WTC11 (cell line): ENCODE data around the gene TMTC1. TPM values are rescaled to one million over a fixed set of nuclear protein-coding genes. Genes with fewer than 3 reads are reported as not detected.
A peak's percentile ranks its signal among the peaks of the same experiment; 100 is the strongest.

Experiments used
- ATAC-seq: fragments of 200-7000 bp; cut with Tn5 transposase; 2 replicates; pipeline ENCODE4 v1.10.0; 2021; ENCODE audit warnings: mild to moderate bottlenecking, moderate library complexity
- CTCF ChIA-PET: fragments of 300-600 bp; sonication (Branson Sonifier 250); formaldehyde crosslinking; loops from one replicate; lab custom pipeline; 2021; ENCODE audit warnings: antibody characterized with exemption; lab: Charles Lee
- POLR2A ChIA-PET: fragments of 350-600 bp; sonication (Branson Sonifier 250); formaldehyde crosslinking; loops from one replicate; lab custom pipeline; 2021; ENCODE audit warnings: antibody characterized with exemption; lab: Charles Lee
- DNase-seq: peaks from one replicate; pipeline ENCODE4 v3.0.0; 2021; ENCODE audit warnings: low spot score
- H3K27ac Mint-ChIP-seq: 2 replicates; pipeline ENCODE4 v1.8.0; 2021; ENCODE audit warnings: mixed read lengths
- H3K27me3 Mint-ChIP-seq: 2 replicates; pipeline ENCODE4 v1.8.0; 2021; ENCODE audit warnings: low read depth, mild to moderate bottlenecking, moderate library complexity, mixed read lengths
- H3K36me3 Mint-ChIP-seq: 2 replicates; pipeline ENCODE4 v1.8.0; 2021; ENCODE audit warnings: mixed read lengths
- H3K4me1 Mint-ChIP-seq: 2 replicates; pipeline ENCODE4 v1.8.0; 2022; ENCODE audit warnings: mixed read lengths
- H3K4me3 Mint-ChIP-seq: 2 replicates; pipeline ENCODE4 v1.8.0; 2021; ENCODE audit warnings: mild to moderate bottlenecking, moderate library complexity, mixed read lengths
- H3K9me3 Mint-ChIP-seq: 2 replicates; pipeline ENCODE4 v1.8.0; 2021; ENCODE audit warnings: mixed read lengths
- ATF1 ChIP-seq: sonication (generic); formaldehyde crosslinking; IDR thresholded peaks from 2 replicates; pipeline ENCODE4 v1.8.1; 2023; ENCODE audit warnings: mild to moderate bottlenecking, moderate library complexity, missing genetic modification reagents
- ESRRA ChIP-seq: sonication (generic); formaldehyde crosslinking; IDR thresholded peaks from 2 replicates; pipeline ENCODE4 v1.8.1; 2022; ENCODE audit warnings: mild to moderate bottlenecking, missing genetic modification reagents, borderline replicate concordance
- GRHL2 ChIP-seq: fragments of 250-450 bp; sonication (Bioruptor Pico); IDR thresholded peaks from 2 replicates; pipeline ENCODE4 v1.8.0; 2022; ENCODE audit warnings: mild to moderate bottlenecking, moderate library complexity; ENCODE audit not compliant: insufficient replicate concordance, severe bottlenecking
- GTF2I ChIP-seq: fragments of 250-450 bp; sonication (Bioruptor Pico); conservative IDR thresholded peaks from 2 replicates; pipeline ENCODE4 v1.4.0; 2021; ENCODE audit warnings: mild to moderate bottlenecking
- HMGA2 ChIP-seq: fragments of 250-450 bp; sonication (Bioruptor Pico); IDR thresholded peaks from 2 replicates; pipeline ENCODE4 v1.4.0; 2021; ENCODE audit warnings: mild to moderate bottlenecking, moderate library complexity
- IRF1 ChIP-seq: sonication (generic); formaldehyde crosslinking; IDR thresholded peaks from 2 replicates; pipeline ENCODE4 v1.8.0; 2023; ENCODE audit warnings: missing genetic modification reagents
- KAT7 ChIP-seq: sonication (generic); formaldehyde crosslinking; IDR thresholded peaks from 2 replicates; pipeline ENCODE4 v1.8.1; 2023; ENCODE audit warnings: missing genetic modification reagents, mild to moderate bottlenecking, borderline replicate concordance
- NFE2L1 ChIP-seq: sonication (generic); formaldehyde crosslinking; IDR thresholded peaks from 2 replicates; pipeline ENCODE4 v1.8.1; 2023; ENCODE audit warnings: missing genetic modification reagents
- NR3C1 ChIP-seq: sonication (generic); formaldehyde crosslinking; conservative IDR thresholded peaks from 2 replicates; pipeline ENCODE4 v1.8.1; 2023; ENCODE audit warnings: low read depth, mild to moderate bottlenecking, missing genetic modification reagents
- ZMAT4 ChIP-seq: fragments of 250-450 bp; sonication (Bioruptor Pico); IDR thresholded peaks from 2 replicates; pipeline ENCODE4 v1.9.0; 2021; ENCODE audit warnings: mild to moderate bottlenecking
- ZNF121 ChIP-seq: sonication (generic); formaldehyde crosslinking; IDR thresholded peaks from 2 replicates; pipeline ENCODE4 v1.8.0; 2023; ENCODE audit warnings: missing genetic modification reagents
- ZNF396 ChIP-seq: fragments of 250-450 bp; sonication (Bioruptor Pico); IDR thresholded peaks from 2 replicates; pipeline ENCODE4 v1.8.0; 2021; ENCODE audit warnings: mild to moderate bottlenecking, moderate library complexity, borderline replicate concordance
- ZNF425 ChIP-seq: fragments of 250-450 bp; sonication (Bioruptor Pico); conservative IDR thresholded peaks from 2 replicates; pipeline ENCODE4 v1.9.0; 2021; ENCODE audit warnings: mild to moderate bottlenecking
- total RNA-seq: library from RNA; stranded (reverse); gene quantifications from 3 replicates; pipeline ENCODE4 v1.2.3, GENCODE V29; 2021
- TF ChIP-seq, protein P1 (sequence below): fragments of 250-450 bp; sonication (Bioruptor Pico); IDR thresholded peaks from 2 replicates; pipeline ENCODE4 v2.1.2; 2022; ENCODE audit warnings: mild to moderate bottlenecking, moderate library complexity
- TF ChIP-seq, protein P2 (sequence below): sonication (generic); formaldehyde crosslinking; IDR thresholded peaks from 2 replicates; pipeline ENCODE4 v1.8.1; 2023; ENCODE audit warnings: mild to moderate bottlenecking, missing genetic modification reagents
- TF ChIP-seq, protein P3 (sequence below): sonication (generic); formaldehyde crosslinking; IDR thresholded peaks from 2 replicates; pipeline ENCODE4 v1.8.1; 2022; ENCODE audit warnings: mild to moderate bottlenecking, moderate library complexity, missing genetic modification reagents

Gene TMTC1
- total RNA-seq, 1 experiment from 2014 or later, result 17.3 TPM

DNA sequence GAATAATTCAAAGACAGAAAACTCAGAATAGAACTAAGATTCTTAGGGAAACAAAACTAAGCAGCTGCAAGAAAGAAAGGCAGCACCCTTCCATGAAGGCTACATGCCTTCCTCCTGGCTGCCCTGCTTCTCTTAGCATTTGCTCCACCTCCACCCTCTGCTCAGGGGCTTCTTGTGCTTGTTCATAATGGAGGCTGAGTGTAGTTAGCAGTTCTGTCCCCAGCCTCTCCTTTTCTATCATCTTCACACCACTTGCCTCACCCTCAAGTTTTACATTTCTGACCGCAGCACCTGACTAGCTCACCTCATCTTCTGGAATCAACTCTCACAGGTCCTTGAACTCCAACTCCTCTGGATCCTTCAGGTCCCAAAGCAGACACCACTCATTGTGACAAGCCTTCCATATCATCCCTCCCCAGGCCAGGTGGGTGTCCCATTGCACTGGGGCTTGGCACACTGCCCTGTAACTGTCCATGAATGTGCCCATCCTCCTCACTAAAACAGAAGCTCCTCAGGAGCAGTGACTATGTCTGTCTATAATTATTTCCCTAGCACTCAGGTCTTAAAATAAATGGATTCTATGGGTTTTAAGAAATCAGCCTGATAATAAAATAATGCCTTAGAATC is 139.1 kb downstream of the TMTC1 start (continued):
- no peak for TF ChIP-seq GRHL2 (CRISPR knock-in tag)
- TF ChIP-seq HMGA2, result no peak
- no peak for TF ChIP-seq ZNF396 (CRISPR knock-in tag)
- no peak for TF ChIP-seq ATF1
- TF ChIP-seq ZNF121, result no peak
- TF ChIP-seq NR3C1, result no peak

- DNase-seq (peak; percentile 16), ATAC-seq (peak; percentile 52)
- TF ChIP-seq, protein P1, sequence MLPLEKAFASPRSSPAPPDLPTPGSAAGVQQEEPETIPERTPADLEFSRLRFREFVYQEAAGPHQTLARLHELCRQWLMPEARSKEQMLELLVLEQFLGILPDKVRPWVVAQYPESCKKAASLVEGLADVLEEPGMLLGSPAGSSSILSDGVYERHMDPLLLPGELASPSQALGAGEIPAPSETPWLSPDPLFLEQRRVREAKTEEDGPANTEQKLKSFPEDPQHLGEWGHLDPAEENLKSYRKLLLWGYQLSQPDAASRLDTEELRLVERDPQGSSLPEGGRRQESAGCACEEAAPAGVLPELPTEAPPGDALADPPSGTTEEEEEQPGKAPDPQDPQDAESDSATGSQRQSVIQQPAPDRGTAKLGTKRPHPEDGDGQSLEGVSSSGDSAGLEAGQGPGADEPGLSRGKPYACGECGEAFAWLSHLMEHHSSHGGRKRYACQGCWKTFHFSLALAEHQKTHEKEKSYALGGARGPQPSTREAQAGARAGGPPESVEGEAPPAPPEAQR, result no peak
- peak; percentile 70; the same call in 1 of the 2 replicates for TF ChIP-seq NFE2L1 (CRISPR knock-in tag)
- ChIA-PET CTCF (no interaction called here), POLR2A (no interaction called here)
- Mint-ChIP-seq H3K4me3 (no peak overlapping the region), H3K27ac (peak overlapping the region; percentile 35; the same call in 1 of the 2 replicates), H3K36me3 (peaks cover 20% of the 10 kb centered on the region), H3K27me3 (no peaks in the 10 kb centered on the region), H3K4me1 (peaks cover 32% of the 10 kb centered on the region), H3K9me3 (peaks cover 16% of the 10 kb centered on the region)
These were observed 143.0 kb downstream of the TMTC1 start for GRCh38 chr12:29640589-29641345.

DNA sequence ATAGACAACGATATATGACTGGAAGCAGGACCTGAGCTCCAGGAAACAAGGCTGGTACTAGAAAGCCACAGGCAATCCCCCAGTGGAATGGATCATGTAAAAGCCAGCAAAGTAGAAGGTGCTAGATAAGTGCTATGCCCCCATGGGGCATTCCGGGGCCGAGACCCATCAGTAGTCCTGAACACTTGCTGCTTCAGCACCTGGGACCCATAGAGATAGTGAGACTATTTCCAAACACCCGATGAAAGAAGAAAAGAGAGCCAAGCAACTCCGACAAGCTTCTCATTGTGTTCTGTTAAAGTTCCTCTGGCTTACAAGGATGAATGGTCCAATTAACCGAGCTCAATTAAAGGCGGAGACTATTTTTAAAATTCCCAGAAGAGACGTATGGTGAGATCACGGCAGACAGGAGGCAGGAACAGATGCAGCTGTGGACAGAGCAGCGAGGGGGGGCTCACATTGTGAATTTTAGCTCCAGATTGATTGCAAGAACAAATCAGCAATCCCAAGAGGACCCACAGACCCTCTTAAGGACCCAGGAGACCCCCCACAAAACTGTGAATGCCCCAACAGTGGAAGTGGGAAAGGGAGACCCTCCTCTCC is 143.7 kb downstream of the TMTC1 start:
- ChIA-PET CTCF (no interaction called here), POLR2A (no interaction called here)
- no peak for TF ChIP-seq IRF1 (CRISPR knock-in tag)
- H3K27me3 Mint-ChIP-seq, result no peaks in the 10 kb centered on the region
- no peak overlapping the region for H3K4me3 Mint-ChIP-seq
- DNase-seq (no peak), ATAC-seq (no peak)
- peaks cover 16% of the 10 kb centered on the region for H3K9me3 Mint-ChIP-seq
- peaks cover 40% of the 10 kb centered on the region for H3K4me1 Mint-ChIP-seq
- peak overlapping the region; percentile 28; the same call in 1 of the 2 replicates for H3K27ac Mint-ChIP-seq
- H3K36me3 Mint-ChIP-seq, result peaks cover 20% of the 10 kb centered on the region

GRCh38 chr12:29638528-29638927 is 145.2 kb downstream of the TMTC1 start:
- POLR2A ChIA-PET, result no interaction called here
- ATAC-seq (peak; percentile 25; the same call in 1 of the 2 replicates), DNase-seq (no peak)
- TF ChIP-seq, protein P2, sequence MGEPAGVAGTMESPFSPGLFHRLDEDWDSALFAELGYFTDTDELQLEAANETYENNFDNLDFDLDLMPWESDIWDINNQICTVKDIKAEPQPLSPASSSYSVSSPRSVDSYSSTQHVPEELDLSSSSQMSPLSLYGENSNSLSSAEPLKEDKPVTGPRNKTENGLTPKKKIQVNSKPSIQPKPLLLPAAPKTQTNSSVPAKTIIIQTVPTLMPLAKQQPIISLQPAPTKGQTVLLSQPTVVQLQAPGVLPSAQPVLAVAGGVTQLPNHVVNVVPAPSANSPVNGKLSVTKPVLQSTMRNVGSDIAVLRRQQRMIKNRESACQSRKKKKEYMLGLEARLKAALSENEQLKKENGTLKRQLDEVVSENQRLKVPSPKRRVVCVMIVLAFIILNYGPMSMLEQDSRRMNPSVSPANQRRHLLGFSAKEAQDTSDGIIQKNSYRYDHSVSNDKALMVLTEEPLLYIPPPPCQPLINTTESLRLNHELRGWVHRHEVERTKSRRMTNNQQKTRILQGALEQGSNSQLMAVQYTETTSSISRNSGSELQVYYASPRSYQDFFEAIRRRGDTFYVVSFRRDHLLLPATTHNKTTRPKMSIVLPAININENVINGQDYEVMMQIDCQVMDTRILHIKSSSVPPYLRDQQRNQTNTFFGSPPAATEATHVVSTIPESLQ (CRISPR knock-in tag), result no peak
- TF ChIP-seq GTF2I (CRISPR knock-in tag) (no peak), ZMAT4 (CRISPR knock-in tag) (no peak), ZNF425 (CRISPR knock-in tag) (no peak), ESRRA (CRISPR knock-in tag) (no peak), KAT7 (CRISPR knock-in tag) (no peak)
- TF ChIP-seq, protein P3, sequence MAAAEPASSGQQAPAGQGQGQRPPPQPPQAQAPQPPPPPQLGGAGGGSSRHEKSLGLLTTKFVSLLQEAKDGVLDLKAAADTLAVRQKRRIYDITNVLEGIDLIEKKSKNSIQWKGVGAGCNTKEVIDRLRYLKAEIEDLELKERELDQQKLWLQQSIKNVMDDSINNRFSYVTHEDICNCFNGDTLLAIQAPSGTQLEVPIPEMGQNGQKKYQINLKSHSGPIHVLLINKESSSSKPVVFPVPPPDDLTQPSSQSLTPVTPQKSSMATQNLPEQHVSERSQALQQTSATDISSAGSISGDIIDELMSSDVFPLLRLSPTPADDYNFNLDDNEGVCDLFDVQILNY (CRISPR knock-in tag), result no peak
- CTCF ChIA-PET, result no interaction called here
- Mint-ChIP-seq H3K27me3 (no peaks in the 10 kb centered on the region), H3K4me3 (no peak overlapping the region), H3K9me3 (peaks cover 16% of the 10 kb centered on the region), H3K36me3 (peaks cover 20% of the 10 kb centered on the region), H3K4me1 (peaks cover 54% of the 10 kb centered on the region), H3K27ac (no peak overlapping the region)
